ENCODE measurements around the gene TAGLN.

Gene TAGLN

DNA sequence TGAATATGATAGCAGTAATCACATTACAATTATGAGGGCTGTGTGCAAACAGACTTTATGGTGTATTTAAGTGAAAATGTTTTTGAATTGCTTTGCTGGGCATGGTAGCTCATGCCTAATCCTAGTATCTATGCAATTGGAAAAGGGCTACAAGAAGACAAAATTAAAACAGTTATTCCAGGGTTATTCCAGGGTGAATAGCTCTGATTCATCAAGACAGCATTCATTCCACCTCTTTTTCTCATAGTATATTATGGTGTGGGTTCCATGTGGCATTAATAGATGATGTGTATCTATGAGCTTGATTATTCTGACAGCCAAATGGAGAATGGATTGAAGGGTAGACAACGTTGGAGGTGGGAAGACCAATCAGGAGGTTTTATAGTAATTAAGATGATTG is 32.7 kb upstream of the TAGLN start:
- TF ChIP-seq, protein P1, sequence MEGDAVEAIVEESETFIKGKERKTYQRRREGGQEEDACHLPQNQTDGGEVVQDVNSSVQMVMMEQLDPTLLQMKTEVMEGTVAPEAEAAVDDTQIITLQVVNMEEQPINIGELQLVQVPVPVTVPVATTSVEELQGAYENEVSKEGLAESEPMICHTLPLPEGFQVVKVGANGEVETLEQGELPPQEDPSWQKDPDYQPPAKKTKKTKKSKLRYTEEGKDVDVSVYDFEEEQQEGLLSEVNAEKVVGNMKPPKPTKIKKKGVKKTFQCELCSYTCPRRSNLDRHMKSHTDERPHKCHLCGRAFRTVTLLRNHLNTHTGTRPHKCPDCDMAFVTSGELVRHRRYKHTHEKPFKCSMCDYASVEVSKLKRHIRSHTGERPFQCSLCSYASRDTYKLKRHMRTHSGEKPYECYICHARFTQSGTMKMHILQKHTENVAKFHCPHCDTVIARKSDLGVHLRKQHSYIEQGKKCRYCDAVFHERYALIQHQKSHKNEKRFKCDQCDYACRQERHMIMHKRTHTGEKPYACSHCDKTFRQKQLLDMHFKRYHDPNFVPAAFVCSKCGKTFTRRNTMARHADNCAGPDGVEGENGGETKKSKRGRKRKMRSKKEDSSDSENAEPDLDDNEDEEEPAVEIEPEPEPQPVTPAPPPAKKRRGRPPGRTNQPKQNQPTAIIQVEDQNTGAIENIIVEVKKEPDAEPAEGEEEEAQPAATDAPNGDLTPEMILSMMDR (IDR thresholded peaks at IDR 0.05; ENCODE audit: low read depth, low read length, poor library complexity, severe bottlenecking), result no peak
- no peak for TF ChIP-seq EZH2phosphoT487 (IDR thresholded peaks at IDR 0.05; ENCODE audit: borderline replicate concordance, low read length)
- Histone ChIP-seq H3K9me2 (replicated peaks; ENCODE audit: control insufficient read depth, low read length) (no peaks in the 10 kb centered on the region), H3K36me3 (ENCODE audit: control insufficient read depth, low read length) (peaks cover 89% of the 10 kb centered on the region), H3K27me3 (ENCODE audit: control insufficient read depth, low read length) (no peaks in the 10 kb centered on the region), H3K79me2 (ENCODE audit: control insufficient read depth, low read length) (0 out of 2 replicates have a peak, but pooled peaks cover 3% of the 10 kb centered on the region), H3F3A (ENCODE audit: control insufficient read depth, insufficient read depth) (0 out of 2 replicates have a peak, but pooled peaks cover 2% of the 10 kb centered on the region), H3K27ac (ENCODE audit: low read depth, low read length) (no peak overlapping the region), H3K4me1 (ENCODE audit: control insufficient read depth, low read length) (no peaks in the 10 kb centered on the region), H4K20me1 (ENCODE audit: control insufficient read depth, insufficient read depth, low read depth, low read length) (no peaks in the 10 kb centered on the region), H3K4me3 (ENCODE audit: low read length) (no peak overlapping the region), H3K4me2 (ENCODE audit: low read length) (no peak overlapping the region), H3K9me3 (ENCODE audit: control insufficient read depth, insufficient read depth, low read length) (no peaks in the 10 kb centered on the region)

DNA sequence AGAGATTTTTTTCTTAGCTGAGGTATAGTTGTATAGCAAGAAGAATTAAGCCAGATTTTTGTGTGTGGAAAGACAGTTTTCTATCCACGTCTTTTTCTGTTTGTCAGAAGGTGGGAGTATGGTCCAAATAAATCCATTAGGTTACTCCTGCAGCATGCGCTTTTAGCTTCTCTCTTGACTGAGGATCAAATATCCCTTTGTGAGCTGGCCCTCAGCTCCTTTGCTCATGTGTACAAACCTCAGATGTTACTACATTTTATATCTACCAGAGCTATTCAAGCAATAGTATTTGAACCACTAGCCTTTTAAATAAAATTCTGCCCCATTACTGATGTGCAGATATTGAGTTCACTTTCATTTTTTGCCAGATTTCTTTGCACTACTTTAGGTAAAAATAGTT is 29.4 kb upstream of the TAGLN start:
- TF ChIP-seq EZH2phosphoT487 (IDR thresholded peaks at IDR 0.05; ENCODE audit: borderline replicate concordance, low read length), result no peak
- TF ChIP-seq, protein P1 (IDR thresholded peaks at IDR 0.05; ENCODE audit: low read depth, low read length, poor library complexity, severe bottlenecking), result no peak
- H3K27ac ChIP-seq (ENCODE audit: low read depth, low read length), result no peak overlapping the region
- H3K9me2 ChIP-seq (replicated peaks; ENCODE audit: control insufficient read depth, low read length), result no peaks in the 10 kb centered on the region
- H3K9me3 ChIP-seq (ENCODE audit: control insufficient read depth, insufficient read depth, low read length), result no peaks in the 10 kb centered on the region
- peaks cover 64% of the 10 kb centered on the region for H3K36me3 ChIP-seq (ENCODE audit: control insufficient read depth, low read length)
- H3K4me3 ChIP-seq (ENCODE audit: low read length), result no peak overlapping the region
- no peaks in the 10 kb centered on the region for H3K4me1 ChIP-seq (ENCODE audit: control insufficient read depth, low read length)
- H3K4me2 ChIP-seq (ENCODE audit: low read length), result no peak overlapping the region
- no peaks in the 10 kb centered on the region for H3K27me3 ChIP-seq (ENCODE audit: control insufficient read depth, low read length)
- no peaks in the 10 kb centered on the region for H3K79me2 ChIP-seq (ENCODE audit: control insufficient read depth, low read length)
- H4K20me1 ChIP-seq (ENCODE audit: control insufficient read depth, insufficient read depth, low read depth, low read length), result no peaks in the 10 kb centered on the region
- peaks cover 6% of the 10 kb centered on the region for H3F3A ChIP-seq (ENCODE audit: control insufficient read depth, insufficient read depth)

DNA sequence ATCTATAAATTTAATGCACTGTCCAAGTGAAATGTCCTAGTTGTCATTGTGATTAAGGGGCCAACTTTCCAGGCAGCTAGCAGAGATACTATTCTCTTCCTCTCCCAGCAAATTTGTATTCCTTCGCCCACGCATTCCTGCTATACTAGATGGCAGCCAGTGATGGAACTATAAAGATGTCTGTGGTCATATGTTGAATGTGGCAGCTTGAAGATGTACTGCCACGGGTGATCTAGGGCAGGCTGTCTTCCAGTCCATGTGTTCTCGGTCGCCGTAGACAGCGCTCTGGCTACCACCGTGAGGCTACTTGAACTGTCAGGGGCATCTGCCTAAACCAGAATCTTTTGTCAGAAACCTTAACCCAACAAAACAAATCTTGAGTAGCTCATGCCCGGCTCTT is 29.0 kb upstream of the TAGLN start:
- Histone ChIP-seq H3K9me3 (ENCODE audit: control insufficient read depth, insufficient read depth, low read length) (no peaks in the 10 kb centered on the region), H3K4me2 (ENCODE audit: low read length) (no peak overlapping the region), H3K9me2 (replicated peaks; ENCODE audit: control insufficient read depth, low read length) (no peaks in the 10 kb centered on the region), H3K27ac (ENCODE audit: low read depth, low read length) (no peak overlapping the region), H3K27me3 (ENCODE audit: control insufficient read depth, low read length) (no peaks in the 10 kb centered on the region), H3F3A (ENCODE audit: control insufficient read depth, insufficient read depth) (peaks cover 6% of the 10 kb centered on the region), H3K4me3 (ENCODE audit: low read length) (no peak overlapping the region), H3K79me2 (ENCODE audit: control insufficient read depth, low read length) (no peaks in the 10 kb centered on the region), H4K20me1 (ENCODE audit: control insufficient read depth, insufficient read depth, low read depth, low read length) (no peaks in the 10 kb centered on the region), H3K36me3 (ENCODE audit: control insufficient read depth, low read length) (peaks cover 62% of the 10 kb centered on the region), H3K4me1 (ENCODE audit: control insufficient read depth, low read length) (no peaks in the 10 kb centered on the region)
- TF ChIP-seq, protein P1 (IDR thresholded peaks at IDR 0.05; ENCODE audit: low read depth, low read length, poor library complexity, severe bottlenecking), result no peak
- TF ChIP-seq EZH2phosphoT487 (IDR thresholded peaks at IDR 0.05; ENCODE audit: borderline replicate concordance, low read length), result no peak

Measured in DOHH2 (cell line).